Muscle layer of duodenum (tissue), 2 donors: Measurements from ENCODE around the gene CDH9.
"Not testable (repeated sequence)": the region's sequence is repeated elsewhere in the genome, so short reads cannot be mapped to it uniquely, and the experiment has no call there.

ENCODE experiments used
- H3K27ac ChIP-seq: one replicate; pipeline ENCODE4 v1.7.0; 2013; ENCODE audit warnings: mild to moderate bottlenecking, low read length
- H3K27me3 ChIP-seq: one replicate; pipeline ENCODE4 v1.7.0; 2013; ENCODE audit warnings: low read depth, mild to moderate bottlenecking, control low read depth, low read length
- H3K36me3 ChIP-seq, 2 donors: one replicate each; pipeline ENCODE4 v1.7.0; 2013; ENCODE audit warnings: low read length in 2 of 2, control low read depth in 1 of 2, mild to moderate bottlenecking in 1 of 2; ENCODE audit not compliant: insufficient read depth in 2 of 2, control insufficient read depth in 1 of 2
- H3K4me1 ChIP-seq, 2 donors: one replicate each; pipeline ENCODE4 v1.7.0; 2013; ENCODE audit warnings: low read length in 2 of 2, mild to moderate bottlenecking in 2 of 2, control low read depth in 1 of 2, moderate library complexity in 1 of 2; ENCODE audit not compliant: insufficient read depth in 2 of 2, control insufficient read depth in 1 of 2
- H3K4me3 ChIP-seq, 2 donors: one replicate each; pipeline ENCODE4 v1.7.0; 2013; ENCODE audit warnings: low read length in 2 of 2, low read depth in 1 of 2, mild to moderate bottlenecking in 1 of 2
- H3K9me3 ChIP-seq, 2 donors: one replicate each; pipeline ENCODE4 v1.7.0; 2013; ENCODE audit warnings: low read length in 2 of 2, control low read depth in 1 of 2, mild to moderate bottlenecking in 1 of 2; ENCODE audit not compliant: control insufficient read depth in 1 of 2
- donor health status: healthy.

CDH9 gene

GRCh38 chr5:26877154-26877553, 161.2 kb downstream of the CDH9 start:
- Histone ChIP-seq H3K27ac (no peak overlapping the region), H3K4me3 (no peak overlapping the region), H3K36me3 (no peaks in the 10 kb centered on the region), H3K9me3 (no peaks in the 10 kb centered on the region), H3K27me3 (no peaks in the 10 kb centered on the region), H3K4me1 (no peaks in the 10 kb centered on the region)

DNA sequence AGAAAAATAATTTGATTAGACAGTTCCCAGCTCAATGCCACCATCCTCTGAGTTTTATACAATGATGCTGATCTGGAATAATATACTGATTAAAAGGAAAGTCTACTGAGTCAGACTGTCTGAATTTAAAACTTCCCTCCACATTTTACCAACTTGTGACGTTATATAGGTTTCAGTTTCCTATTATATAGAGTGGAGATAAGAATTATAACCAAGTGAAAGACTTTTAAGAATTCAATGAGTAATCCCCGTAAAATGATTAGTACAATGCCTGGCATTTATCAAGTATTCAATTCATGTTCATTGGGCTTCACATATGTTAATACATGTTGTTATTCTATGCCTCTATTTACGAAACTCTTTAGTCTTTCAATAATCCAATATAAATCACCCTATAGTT, 166.0 kb downstream of the CDH9 start:
- no peaks in the 10 kb centered on the region for H3K36me3 ChIP-seq
- no peaks in the 10 kb centered on the region for H3K9me3 ChIP-seq
- no peaks in the 10 kb centered on the region for H3K4me1 ChIP-seq
- no peak overlapping the region for H3K4me3 ChIP-seq
- H3K27me3 ChIP-seq = no peaks in the 10 kb centered on the region
- no peak overlapping the region for H3K27ac ChIP-seq

- no peaks in the 10 kb centered on the region for H3K27me3 ChIP-seq
- no peaks in the 10 kb centered on the region for H3K36me3 ChIP-seq
- no peaks in the 10 kb centered on the region for H3K4me1 ChIP-seq
- H3K4me3 ChIP-seq = no peak overlapping the region
- no peaks in the 10 kb centered on the region for H3K9me3 ChIP-seq
- no peak overlapping the region for H3K27ac ChIP-seq
These were observed 168.6 kb downstream of the CDH9 start for GRCh38 chr5:26869781-26870180.

- Histone ChIP-seq H3K9me3 (no peaks in the 10 kb centered on the region), H3K4me1 (no peaks in the 10 kb centered on the region), H3K36me3 (no peaks in the 10 kb centered on the region), H3K27me3 (no peaks in the 10 kb centered on the region), H3K4me3 (no peak overlapping the region), H3K27ac (no peak overlapping the region)
These were observed 169.9 kb downstream of the CDH9 start for GRCh38 chr5:26868504-26868903.

DNA sequence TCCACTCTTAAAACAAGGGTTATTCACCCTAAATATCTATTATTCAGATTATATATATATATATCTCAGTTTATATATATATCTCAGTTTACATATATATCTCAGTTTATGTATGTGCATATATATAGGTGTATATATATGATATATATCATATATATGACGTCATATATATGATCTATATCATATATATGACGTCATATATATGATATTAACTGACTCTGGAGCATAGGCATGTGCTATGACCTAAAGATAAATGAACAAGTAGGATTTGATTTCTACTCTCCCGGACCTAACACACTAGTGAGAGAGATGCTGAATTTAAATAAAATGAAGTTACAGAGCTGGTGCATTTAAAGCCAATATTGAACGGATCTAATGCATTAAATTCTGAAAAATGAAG, 174.3 kb downstream of the CDH9 start:
- Histone ChIP-seq H3K27ac (no peak overlapping the region), H3K9me3 (no peaks in the 10 kb centered on the region), H3K4me1 (no peaks in the 10 kb centered on the region), H3K27me3 (no peaks in the 10 kb centered on the region), H3K4me3 (no peak overlapping the region), H3K36me3 (no peaks in the 10 kb centered on the region)

GRCh38 chr5:26856238-26856637, 182.1 kb downstream of the CDH9 start:
- H3K27ac ChIP-seq = no peak overlapping the region
- no peak overlapping the region for H3K4me3 ChIP-seq
- no peaks in the 10 kb centered on the region for H3K4me1 ChIP-seq
- no peaks in the 10 kb centered on the region for H3K27me3 ChIP-seq
- H3K36me3 ChIP-seq = no peaks in the 10 kb centered on the region
- H3K9me3 ChIP-seq = peaks cover 6 to 17% of the 10 kb centered on the region in 2 donors

DNA sequence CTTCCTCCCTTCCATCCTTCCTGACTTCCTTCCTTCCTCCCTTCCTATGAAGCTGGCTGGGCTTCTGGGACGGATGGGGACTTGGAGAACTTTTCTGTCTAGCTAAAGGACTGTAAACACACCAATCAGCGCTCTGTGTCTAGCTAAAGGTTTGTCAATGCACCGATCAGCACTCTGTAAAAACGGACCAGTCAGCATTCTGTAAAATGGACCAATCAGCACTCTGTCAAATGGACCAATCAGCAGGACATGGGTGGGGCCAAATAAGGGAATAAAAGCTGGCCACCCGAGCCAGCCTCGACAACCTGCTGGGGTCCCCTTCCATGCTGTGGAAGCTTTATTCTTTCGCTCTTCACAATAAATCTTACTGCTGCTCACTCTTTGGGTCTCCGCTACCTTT, 185.9 kb downstream of the CDH9 start:
- H3K27ac ChIP-seq, H3K36me3 ChIP-seq, H3K4me3 ChIP-seq, H3K27me3 ChIP-seq, H3K4me1 ChIP-seq: not testable (repeated sequence)
- H3K9me3 ChIP-seq = peaks cover 6 to 17% of the 10 kb centered on the region in 2 donors

DNA sequence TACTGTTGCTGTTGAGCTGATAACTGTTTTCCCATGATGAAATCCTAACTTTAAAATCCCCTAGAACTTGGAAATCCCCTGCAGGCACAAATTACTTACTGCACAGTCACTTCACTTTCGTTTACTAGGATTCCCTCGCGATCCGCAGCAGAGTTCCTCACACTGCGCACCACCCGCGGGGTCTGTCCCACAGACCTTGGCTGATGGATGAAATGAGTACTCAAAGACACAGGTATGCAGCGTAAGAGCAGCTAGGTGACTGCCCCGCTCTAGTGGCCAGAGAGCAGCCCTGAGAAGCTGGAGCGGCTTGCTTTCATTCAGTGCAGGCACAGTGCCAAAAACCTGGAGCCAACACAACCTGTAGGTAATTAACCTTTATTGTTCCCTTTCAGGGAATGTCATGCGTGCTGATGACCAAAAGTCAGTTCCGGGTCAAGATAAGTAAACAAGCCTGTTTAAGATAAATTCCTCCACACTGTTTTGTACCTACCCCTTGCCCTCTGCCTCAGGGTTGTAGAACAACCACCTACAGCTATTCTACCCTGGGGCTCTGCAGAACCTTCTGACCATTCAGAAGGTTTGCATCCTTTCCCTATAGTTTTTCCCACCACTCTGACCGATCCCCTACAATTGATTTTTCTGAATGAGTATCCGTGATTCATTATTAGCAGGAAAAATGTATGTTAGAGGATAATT, 191.2 kb downstream of the CDH9 start:
- H3K9me3 ChIP-seq = peaks cover 0 to under 1% of the 10 kb centered on the region in 2 donors
- no peaks in the 10 kb centered on the region for H3K4me1 ChIP-seq
- H3K4me3 ChIP-seq = no peak overlapping the region
- no peaks in the 10 kb centered on the region for H3K27me3 ChIP-seq
- H3K36me3 ChIP-seq = no peaks in the 10 kb centered on the region
- H3K27ac ChIP-seq = no peak overlapping the region

GRCh38 chr5:26843677-26844076, 194.7 kb downstream of the CDH9 start:
- H3K4me3 ChIP-seq = no peak overlapping the region
- H3K4me1 ChIP-seq = no peaks in the 10 kb centered on the region
- no peaks in the 10 kb centered on the region for H3K9me3 ChIP-seq
- H3K36me3 ChIP-seq = no peaks in the 10 kb centered on the region
- no peak overlapping the region for H3K27ac ChIP-seq
- no peaks in the 10 kb centered on the region for H3K27me3 ChIP-seq

DNA sequence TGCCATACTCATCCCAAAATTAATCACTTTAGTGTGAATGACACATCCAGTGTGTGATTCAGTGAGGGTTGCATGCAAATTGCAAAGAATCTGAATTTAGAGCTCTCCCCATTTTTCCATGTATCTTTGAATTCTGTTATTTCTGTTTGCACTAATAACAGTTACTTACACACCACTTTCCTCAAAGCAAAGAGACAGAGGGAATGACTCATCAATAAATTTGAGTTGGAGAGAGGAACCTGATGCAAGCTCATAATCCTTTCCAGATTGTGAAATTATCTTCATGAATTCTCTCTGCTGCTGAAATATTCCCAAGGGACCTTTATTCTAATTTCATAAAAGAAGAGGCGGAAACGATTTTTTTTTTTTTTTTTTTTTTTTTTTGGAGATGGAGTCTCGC, 204.8 kb downstream of the CDH9 start:
- no peaks in the 10 kb centered on the region for H3K9me3 ChIP-seq
- no peaks in the 10 kb centered on the region for H3K36me3 ChIP-seq
- no peak overlapping the region for H3K4me3 ChIP-seq
- no peak overlapping the region for H3K27ac ChIP-seq
- no peaks in the 10 kb centered on the region for H3K4me1 ChIP-seq
- H3K27me3 ChIP-seq = no peaks in the 10 kb centered on the region
